ENCODE results near the gene NES.

The NES gene

DNA sequence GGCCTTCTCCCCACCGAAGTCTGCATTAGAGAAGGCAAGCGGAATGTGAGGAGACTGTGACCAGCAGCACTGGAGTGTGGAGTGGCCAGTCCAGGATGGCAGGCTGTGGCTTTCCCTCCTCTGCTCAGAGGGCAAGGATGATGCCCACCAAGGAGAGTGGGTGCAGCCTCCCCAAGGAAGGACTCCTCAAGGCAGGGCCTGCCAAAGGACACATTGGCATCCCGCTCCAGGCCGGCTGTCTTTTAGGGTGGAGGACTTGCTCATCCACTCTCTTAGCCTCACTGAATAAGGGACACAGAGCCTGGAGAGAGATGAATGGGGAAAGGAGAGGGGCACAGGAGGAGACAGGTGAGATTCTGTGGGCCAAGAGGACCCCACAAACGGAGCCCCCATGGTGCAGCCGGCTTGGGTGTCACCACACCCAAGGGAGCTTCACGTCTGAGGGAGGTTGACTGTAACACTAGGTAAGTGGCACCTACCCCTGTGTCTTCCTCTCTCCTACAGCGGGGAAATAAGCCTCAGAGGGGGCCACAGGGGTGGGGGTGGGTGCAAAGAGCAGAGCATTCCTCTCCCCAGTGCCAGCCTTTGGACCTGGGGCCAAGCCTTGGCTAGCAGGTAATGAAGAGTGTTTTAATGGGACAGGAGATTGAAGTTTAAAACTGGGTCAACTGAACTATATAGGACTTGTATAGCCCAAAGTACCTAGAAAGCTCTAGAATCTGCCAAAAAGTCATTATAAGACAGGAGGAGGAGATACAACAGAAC is 4.2 kb upstream of the NES start:
- DNase-seq (ENCODE audit: low read depth) = no peak

DNA sequence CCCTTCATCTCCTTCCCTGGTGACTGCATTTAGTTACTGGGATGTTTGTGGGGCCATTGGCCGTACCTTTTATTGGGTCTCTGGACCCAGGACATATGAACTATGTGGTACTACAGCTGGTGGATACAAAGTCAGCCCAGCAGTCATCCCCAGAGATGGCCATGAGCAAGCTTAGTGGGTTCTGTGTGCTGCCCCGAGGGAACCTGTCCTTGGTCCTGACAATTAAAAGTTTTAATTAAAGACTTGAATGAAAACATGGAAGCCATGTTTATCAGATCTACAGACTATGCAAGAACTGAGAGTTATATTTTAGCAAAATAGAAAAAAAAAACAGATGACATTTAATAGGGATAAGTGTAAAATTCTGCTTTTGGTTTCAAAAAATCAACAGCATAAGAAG is 2.8 kb upstream of the NES start:
- DNase-seq (ENCODE audit: low read depth) = no peak

DNA sequence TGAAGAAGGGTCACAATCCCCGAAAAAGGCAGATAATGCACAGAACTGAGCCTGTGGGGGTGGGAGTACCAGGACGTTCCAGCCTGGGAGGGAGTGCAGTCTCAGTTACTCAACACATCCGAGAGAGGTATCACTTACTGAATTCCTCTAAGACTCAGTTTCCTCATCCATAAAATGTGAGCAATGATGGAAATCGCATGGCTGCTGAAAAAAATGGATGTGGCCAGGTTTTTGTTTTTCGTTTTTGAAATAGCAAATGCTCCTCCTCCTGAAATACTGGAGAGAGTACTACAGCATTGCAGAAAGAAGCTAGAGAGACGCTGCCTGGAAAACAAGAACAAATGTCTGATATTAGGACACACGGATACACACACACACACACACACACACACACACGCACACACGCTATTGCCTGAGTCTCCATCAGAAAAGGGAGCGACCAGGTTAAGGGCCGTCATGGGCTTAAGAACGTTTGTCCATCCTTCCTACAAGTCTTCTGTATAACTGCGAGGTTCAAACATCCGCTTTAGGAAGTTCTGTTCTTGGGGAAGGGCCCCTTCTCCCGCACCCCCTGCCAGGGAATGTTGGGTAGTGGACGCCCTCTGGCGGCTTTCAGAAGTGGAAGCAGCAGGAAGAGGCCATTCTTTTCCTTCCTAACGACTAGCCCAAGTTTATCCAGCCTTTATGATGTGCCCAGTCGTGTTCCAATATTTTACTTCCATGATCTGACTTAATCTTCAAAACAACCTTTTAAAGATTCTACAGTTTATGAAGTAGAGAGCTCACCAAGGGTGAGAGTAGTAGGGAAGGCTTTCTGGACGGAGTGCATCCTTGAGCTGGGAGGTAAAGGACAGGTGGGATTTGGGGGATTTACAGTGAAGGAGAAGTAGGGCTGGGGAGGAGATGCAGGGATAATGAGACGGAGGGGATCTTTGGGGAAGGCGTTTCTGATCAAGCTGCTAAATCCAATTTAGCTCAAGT is 699 bp upstream of the NES start:
- no peak for DNase-seq (ENCODE audit: low read depth)

DNA sequence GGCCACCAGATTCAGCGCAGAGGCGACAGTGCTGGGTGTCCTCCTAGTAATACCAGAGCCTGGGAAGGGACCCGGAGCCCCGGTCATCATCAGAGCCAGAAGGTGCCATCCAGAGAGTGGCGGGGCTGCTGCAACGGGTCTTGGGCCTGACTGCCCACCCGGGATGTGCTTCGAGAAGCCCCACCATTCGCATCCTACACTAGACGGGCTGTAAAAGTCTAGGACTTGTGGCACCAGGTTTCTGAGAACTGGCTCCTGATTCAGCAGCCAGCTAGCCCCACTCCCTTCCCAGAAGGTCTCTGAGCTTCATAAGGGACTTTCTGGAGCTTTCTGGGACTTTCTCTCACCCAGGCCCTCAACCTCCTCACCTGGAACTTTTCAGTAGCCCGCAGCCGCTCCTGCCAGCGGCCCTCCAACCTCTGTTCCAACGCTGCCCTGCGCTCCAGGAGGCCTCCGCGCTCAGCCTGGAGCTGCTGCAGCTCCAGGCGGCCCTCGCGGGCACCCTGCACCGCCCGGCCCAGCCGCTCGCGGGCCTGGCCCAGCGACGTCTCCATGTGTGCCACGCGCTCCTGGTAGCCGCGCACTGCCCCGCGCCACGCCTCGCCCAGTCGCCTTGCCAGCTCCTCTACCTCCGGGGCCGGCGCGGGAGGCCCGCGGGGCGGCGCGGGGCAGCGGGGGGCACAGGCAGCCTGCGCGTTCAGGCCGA is 940 bp downstream of the NES start:
- DNase-seq (ENCODE audit: low read depth) = no peak

DNA sequence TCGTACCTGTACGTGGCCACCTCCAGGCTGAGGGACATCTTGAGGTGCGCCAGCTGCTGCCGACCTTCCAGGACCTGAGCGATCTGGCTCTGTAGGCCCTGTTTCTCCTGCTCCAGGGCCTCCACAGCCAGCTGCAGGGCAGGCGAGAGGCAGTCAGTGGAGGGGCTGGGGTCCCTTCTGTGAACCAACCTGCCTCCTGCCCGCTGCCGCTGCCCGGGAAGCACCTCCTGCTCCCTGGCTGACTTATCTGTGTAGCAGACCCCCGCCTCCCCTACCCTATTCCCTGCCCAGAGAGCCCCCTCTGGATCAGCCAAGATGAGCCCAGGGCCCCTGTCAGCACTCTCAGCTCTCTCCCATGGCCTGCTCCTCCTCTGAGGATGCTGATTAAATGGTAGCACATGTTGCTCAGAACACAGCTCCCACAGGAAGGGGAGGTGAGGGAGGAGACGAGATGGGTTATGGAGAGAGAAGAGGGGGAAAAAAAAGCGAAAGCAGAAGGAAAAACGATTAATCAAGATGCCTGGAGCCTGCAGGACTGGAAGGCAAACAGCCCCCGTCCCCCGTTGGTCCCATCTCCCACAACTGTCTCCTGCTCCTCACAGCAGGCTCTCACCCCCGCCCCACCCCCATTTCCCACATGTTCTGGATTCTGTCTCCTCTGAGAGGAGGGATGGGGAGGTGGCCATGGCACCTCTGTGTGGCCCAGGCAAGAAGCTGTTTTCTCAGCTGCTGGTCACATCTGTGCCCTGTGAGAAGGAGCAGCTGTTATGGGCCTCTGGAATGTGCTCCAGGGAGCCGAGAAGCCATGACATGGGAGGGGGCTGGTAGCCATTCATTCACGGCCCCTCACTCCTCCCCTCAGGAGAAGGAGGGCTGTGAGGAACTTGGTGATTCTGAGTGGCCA is 1.7 kb downstream of the NES start:
- no peak for DNase-seq (ENCODE audit: low read depth)

GRCh38 chr1:156673387-156674121 is 3.7 kb downstream of the NES start:
- no peak for DNase-seq (ENCODE audit: low read depth)

DNA sequence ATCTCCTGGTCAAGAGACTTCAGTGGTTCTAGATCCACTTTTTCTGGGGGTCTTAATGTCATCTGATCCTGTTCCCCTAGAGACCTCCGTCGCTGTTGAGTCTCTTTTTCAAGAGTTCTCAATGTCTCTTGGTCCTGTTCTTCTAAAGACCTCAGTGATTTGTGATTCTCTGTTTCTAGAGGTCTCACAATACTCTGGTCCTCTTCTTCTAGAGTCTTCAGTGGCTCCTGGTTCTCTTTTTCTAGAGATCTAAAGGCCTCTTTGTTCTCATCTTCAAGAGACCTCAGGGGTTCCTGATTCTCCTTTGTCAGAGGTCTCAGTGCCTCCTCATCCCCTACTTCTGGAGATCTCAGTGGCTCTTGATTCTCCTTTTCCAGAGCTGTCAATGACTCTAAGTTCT is 5.4 kb downstream of the NES start:
- no peak for DNase-seq (ENCODE audit: low read depth)

GRCh38 chr1:156670791-156671190 is 6.4 kb downstream of the NES start:
- no peak for DNase-seq (ENCODE audit: low read depth)

GRCh38 chr1:156670359-156670758 is 6.8 kb downstream of the NES start:
- DNase-seq (ENCODE audit: low read depth) = no peak

- DNase-seq (ENCODE audit: low read depth) = no peak
These were observed 7.4 kb downstream of the NES start for GRCh38 chr1:156669794-156670193.

DNA sequence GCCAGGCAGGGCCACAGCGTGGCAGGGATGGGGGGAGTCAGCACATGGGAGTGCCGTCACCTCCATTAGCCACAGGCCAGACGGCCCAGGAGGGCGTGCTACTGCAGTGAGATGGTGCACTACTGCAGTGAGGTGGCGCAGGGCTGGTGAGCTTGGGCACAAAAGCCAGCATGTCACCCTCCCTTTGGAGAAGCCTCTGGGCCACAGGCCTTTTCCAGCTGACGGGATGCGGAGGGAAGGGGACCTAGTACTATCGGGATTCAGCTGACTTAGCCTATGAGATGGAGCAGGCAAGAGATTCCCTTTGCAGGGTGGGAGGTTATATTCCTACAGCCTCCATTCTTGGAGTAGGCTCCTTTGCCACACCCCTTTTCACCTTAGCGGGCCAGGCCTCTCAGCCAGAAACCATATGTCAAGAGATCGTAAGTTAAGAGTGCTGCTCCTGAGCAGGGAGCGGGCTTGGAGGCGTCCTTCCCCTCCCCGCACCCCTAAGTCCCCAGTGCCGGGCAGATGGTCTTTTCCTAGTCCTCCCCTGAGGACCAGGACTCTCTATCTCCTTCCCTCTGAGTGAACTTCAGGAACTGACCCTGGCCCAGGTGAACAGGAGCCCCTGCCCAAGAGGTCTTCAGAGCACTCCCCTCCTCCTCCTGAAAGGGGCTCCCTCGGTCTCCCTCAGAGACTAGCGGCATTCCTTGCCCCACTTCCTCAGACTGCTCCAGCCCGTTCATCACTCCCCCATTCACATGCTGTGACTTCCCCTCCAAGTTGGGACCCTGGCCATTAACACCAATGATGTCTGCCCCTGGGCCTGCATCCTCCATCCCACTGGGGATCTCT is 8.2 kb downstream of the NES start:
- DNase-seq (ENCODE audit: low read depth) = no peak

DNA sequence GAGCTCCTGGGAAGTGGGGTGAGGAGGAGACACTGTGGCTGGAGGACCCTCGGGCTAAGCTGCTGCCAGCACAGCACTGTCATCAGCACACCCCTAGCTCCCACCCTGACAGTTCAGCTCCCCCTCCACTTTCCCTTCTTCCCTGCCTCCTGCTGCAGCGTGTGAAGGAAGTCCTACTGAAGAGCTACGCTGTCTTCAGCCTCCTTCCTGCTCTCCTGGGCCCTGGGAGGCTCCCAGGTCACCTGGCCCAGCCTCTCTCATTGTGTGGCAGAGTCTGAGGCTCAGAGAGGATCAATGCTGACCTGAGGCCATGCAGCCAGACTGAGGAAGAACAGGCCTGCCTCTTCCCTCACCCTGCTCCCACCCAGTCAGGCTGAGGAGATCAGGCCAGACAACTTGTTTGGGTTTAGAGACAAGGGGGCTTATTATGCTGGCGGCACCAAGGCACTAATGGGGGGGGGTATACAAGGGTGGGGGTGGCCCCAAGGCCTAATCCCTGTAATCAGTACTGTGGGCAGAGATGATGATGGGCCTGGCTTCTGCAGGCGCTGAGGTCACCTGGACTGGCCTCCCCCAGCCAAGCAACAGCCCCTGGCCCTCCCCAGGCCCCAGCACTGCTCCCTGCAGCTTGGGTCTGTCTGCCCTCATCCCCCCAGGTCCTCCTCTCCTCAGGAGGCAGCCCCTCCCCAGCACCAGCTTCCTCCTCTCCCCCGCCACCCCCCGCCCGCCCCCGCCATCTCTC is 9.1 kb downstream of the NES start:
- no peak for DNase-seq (ENCODE audit: low read depth)

GRCh38 chr1:156667610-156667967 is 9.6 kb downstream of the NES start:
- no peak for DNase-seq (ENCODE audit: low read depth)

- no peak for DNase-seq (ENCODE audit: low read depth)
These were observed 10.2 kb downstream of the NES start for GRCh38 chr1:156666862-156667609.

- DNase-seq (ENCODE audit: low read depth) = no peak
These were observed 11.7 kb downstream of the NES start for GRCh38 chr1:156665539-156665938.

GRCh38 chr1:156664767-156665411 is 12.3 kb downstream of the NES start:
- DNase-seq (ENCODE audit: low read depth) = no peak

DNA sequence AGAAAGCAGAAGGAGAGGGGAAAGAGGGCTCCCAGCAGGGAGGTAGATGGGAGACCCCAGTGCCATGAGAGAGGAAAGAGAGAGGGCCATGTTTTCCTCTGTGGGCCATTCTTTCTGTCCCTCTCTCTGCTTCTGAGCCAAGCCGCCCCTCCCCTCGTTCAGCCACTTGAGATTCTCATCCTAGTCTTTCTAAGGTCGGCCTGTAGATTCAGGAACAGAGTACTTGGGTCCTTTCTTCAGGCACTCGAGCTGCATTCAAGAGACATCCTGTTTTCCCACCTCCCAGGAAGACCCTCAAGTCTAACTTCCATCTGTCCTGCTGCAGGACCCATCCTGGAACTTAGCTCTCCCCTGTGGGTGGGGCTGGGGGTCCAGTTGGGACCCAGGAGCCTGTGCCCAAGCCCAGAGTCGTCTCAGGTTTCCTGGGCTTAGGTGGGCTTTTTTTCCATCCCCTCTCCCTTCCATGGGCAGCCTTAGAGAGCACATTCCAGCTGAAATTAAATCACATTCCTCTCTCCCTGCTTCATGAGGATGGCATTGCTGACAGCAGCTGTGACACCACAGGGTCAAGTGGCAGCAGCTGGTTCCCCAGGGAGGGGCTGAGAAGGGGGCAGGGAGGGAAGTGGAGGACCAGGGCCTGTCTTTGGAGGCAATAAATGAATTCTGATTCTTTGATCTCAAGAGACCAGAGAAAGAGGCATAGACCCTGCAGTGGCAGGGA is 13.0 kb downstream of the NES start:
- DNase-seq (ENCODE audit: low read depth) = no peak
